CD4-positive, alpha-beta T cell treated with Interleukin-15 for 4 hours (primary cell): ENCODE measurements around the gene USP25.

Experiments used
- DNase-seq: peaks from one replicate; pipeline ENCODE4 v3.0.0-alpha.2; 2020; ENCODE audit warnings: low spot score

The USP25 gene

GRCh38 chr21:15764878-15765277 lies 35.1 kb downstream of the USP25 start:
- DNase-seq, result no peak

GRCh38 chr21:15766952-15767603 lies 37.3 kb downstream of the USP25 start:
- DNase-seq, result no peak

- DNase-seq, result no peak
Observed at GRCh38 chr21:15768045-15768601, 38.3 kb downstream of the USP25 start.

GRCh38 chr21:15768853-15769252 lies 39.1 kb downstream of the USP25 start:
- DNase-seq, result no peak

GRCh38 chr21:15771311-15771710 lies 41.5 kb downstream of the USP25 start:
- DNase-seq, result no peak

GRCh38 chr21:15772654-15773053 lies 42.9 kb downstream of the USP25 start:
- DNase-seq, result no peak

- no peak for DNase-seq
Observed at GRCh38 chr21:15774590-15774989, 44.8 kb downstream of the USP25 start.

- no peak for DNase-seq
Observed at GRCh38 chr21:15775291-15775690, 45.5 kb downstream of the USP25 start.

GRCh38 chr21:15775981-15776380 lies 46.2 kb downstream of the USP25 start:
- no peak for DNase-seq

- DNase-seq, result no peak
Observed at GRCh38 chr21:15776818-15777217, 47.0 kb downstream of the USP25 start.

GRCh38 chr21:15781986-15782385 lies 52.2 kb downstream of the USP25 start:
- DNase-seq, result no peak

- DNase-seq, result no peak
Observed at GRCh38 chr21:15788847-15789523, 59.2 kb downstream of the USP25 start.

GRCh38 chr21:15793109-15793508 lies 63.3 kb downstream of the USP25 start:
- DNase-seq, result no peak

GRCh38 chr21:15793550-15794235 lies 63.9 kb downstream of the USP25 start:
- DNase-seq, result no peak

GRCh38 chr21:15794277-15794912 lies 64.6 kb downstream of the USP25 start:
- DNase-seq, result no peak

GRCh38 chr21:15795533-15795932 lies 65.8 kb downstream of the USP25 start:
- no peak for DNase-seq

- no peak for DNase-seq
Observed at GRCh38 chr21:15797577-15798363, 68.0 kb downstream of the USP25 start.

GRCh38 chr21:15801352-15801863 lies 71.6 kb downstream of the USP25 start:
- DNase-seq, result no peak

GRCh38 chr21:15804247-15805005 lies 74.6 kb downstream of the USP25 start:
- DNase-seq, result no peak

GRCh38 chr21:15809065-15809464 lies 79.3 kb downstream of the USP25 start:
- no peak for DNase-seq

- no peak for DNase-seq
Observed at GRCh38 chr21:15809818-15810217, 80.0 kb downstream of the USP25 start.
